GM18870 (cell line): Measurements from ENCODE around the gene PTPRD.

Source experiments
- ATAC-seq: cut with Tn5 transposase; IDR thresholded peaks from one replicate; pipeline ENCODE4 v1.9.1; 2021; ENCODE audit warnings: moderate library complexity; ENCODE audit not compliant: unreplicated experiment

PTPRD gene

DNA sequence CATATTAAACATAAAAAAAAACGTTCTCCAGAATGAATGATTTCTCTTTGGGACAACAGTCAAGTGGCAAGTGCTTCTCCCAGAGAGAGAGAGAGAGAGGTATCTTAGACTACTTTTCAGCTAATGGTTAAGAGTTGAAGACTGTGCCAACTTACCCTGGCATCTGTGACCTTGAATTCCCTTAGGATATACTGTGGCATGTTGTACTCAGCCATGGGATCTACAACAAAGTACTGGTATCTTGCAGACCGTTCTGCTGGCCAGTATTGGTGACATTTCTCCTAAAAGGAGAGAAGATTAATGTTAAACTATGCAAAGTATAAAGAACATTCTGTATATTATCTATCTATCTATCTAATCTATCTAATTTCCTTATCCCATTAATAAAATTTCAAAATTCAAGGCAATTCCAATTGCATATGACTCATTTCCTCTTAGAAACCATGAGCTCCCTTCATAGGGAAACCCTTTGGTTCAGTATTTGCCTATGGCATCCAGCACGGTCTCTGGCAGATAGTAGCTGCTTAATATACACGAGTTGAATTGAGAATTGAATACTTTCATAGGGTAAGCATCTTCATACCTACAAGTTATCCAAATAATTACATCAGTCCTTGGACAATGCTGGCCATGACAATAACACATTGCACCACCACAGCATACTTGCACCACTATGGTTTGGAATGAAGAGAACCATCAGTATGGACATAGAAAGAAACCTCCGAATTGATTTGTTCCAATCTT is 2273.9 kb downstream of the PTPRD start:
- ATAC-seq, result no peak

GRCh38 chr9:8337834-8338766 is 2274.7 kb downstream of the PTPRD start:
- ATAC-seq, result no peak

- no peak for ATAC-seq
Measured at GRCh38 chr9:8332871-8333270, 2279.9 kb downstream of the PTPRD start.

GRCh38 chr9:8332331-8332650 is 2280.5 kb downstream of the PTPRD start:
- ATAC-seq, result no peak

- ATAC-seq, result no peak
Measured at GRCh38 chr9:8331507-8332330, 2281.1 kb downstream of the PTPRD start.

GRCh38 chr9:8329561-8330283 is 2283.1 kb downstream of the PTPRD start:
- ATAC-seq, result no peak

DNA sequence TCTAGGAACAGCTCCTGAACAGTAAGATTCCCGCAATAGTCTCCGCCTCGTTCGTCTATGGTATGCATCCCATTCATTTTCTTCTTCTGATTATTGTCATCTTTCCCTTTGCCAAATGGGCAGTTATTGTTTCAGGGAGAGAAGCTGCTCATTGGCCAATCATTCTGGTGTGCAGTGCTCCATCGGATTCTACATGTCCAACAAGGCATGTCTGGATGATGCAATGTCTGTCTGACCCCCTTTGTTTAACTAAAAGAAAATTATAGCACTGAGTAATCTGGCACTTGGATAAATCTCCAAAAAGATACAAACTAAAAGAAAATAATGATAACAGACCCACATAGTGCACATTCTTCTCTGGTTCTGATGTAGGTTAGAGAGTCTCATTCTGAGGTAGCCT is 2297.6 kb downstream of the PTPRD start:
- no peak for ATAC-seq

- ATAC-seq, result no peak
Measured at GRCh38 chr9:8309258-8309657, 2303.5 kb downstream of the PTPRD start.

GRCh38 chr9:8304720-8305119 is 2308.1 kb downstream of the PTPRD start:
- ATAC-seq, result no peak

GRCh38 chr9:8301296-8301695 is 2311.5 kb downstream of the PTPRD start:
- ATAC-seq, result no peak

- ATAC-seq, result no peak
Measured at GRCh38 chr9:8297047-8297446, 2315.8 kb downstream of the PTPRD start.

DNA sequence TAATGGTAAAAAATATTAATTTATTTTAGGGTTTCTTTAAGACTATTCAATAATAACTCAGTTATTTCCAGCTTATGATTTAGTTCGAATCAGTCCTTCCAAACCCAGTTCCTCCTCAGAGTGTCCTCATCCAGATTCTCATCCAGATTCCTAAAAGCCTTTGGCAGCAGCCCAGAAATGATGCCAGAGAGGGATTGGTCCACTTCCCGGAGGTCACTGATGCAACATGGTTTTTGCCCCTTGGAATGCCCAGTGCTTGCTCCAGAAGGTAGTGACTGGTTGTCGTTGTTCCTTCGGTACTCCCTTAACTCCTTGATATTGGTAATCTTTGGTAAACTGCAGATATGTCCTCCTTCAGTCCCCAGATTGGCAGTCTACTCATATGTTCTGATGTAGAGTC is 2320.1 kb downstream of the PTPRD start:
- no peak for ATAC-seq

DNA sequence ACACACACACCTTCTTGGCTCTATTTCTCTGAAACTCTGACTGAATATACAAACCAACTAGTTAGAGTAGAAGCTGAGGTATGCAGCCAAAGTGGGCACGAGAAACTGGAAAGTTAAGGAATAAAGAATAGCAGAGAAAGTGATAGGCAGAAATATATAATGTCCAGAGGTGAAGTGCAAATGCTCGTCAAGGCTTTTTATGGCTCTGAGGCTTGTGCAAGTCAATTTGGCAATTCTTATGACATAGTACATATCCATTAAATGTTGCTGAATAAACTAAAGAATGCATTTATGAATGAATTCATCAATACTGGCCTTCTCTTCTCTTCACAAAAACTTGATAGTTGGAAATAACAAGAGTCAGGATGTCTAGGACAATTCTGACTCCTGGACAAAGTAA is 2323.1 kb downstream of the PTPRD start:
- no peak for ATAC-seq

DNA sequence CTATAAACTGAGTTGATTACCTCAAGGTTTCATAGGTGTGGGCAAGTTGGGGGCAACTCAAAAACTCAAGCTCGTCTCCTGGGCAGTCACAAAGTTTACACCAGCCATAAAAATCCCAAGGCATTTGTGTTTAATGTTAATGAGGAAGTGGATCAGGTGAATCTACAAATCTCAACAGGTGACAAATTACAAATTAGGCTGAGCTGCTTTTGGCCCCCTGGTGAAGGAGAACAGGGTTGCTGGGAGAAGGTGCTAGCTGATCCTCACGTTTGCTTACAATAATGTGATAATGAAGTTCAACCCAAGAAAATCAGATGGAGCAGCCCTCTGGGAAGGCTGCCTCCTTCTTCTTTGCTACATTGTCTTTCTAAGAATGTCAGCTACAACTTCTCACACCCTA is 2324.8 kb downstream of the PTPRD start:
- ATAC-seq, result no peak

DNA sequence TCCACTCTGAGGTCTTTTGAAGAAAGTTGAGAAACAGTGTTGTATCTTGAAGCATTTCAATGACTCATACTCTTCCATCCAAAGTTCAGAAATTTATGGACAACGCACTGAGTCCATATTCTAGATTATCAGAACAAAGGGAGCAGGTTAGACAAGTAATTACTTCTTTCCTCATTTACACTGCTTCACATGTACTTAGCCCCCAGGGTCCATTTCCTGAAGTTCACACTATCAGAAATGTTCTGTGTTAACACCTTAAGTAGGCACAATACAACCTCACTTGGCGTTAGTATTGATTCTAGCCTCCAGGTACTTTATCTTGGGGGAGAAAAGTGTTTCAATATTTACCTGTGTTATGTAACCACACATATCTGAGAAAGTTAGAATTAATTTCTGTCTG is 2325.3 kb downstream of the PTPRD start:
- ATAC-seq, result no peak

DNA sequence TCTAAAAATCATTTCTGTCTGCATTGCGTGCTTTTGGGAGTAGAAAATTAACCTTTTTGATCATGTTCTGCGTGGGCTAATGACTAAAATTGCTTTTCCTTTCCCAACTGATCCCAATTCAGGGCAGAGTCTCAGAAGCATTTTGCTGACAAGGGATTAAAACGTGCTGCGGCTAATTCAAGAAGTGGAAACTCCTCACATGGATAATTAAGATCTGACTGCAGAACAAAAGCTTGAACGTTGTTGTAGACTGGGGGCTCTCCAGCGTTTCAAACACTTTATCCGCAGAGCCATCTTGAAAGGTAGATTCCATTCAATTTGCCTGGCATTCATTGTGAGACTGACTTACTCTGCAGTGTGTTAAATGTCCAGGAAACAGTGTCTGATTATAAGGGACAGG is 2327.9 kb downstream of the PTPRD start:
- ATAC-seq, result no peak

- no peak for ATAC-seq
Measured at GRCh38 chr9:8282535-8282934, 2330.3 kb downstream of the PTPRD start.

DNA sequence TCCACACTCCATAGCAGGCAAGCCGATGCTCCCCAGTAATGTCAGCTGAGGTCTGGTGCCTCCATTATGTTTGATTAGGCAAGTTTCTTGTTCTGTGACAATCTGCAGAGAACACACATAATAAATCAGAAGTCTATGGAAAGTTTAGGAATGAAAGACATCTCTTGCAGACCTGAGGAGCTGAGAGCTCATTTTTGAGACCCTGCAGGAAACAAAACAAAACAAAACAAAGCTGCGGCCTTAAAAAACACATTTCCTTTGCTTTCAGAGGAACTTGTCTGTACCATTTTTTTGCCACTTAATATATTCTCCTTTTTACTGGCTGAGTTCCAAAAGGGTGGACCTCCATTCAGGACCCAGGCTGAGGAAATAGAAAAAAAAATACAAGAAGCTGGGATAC is 2332.0 kb downstream of the PTPRD start:
- no peak for ATAC-seq

DNA sequence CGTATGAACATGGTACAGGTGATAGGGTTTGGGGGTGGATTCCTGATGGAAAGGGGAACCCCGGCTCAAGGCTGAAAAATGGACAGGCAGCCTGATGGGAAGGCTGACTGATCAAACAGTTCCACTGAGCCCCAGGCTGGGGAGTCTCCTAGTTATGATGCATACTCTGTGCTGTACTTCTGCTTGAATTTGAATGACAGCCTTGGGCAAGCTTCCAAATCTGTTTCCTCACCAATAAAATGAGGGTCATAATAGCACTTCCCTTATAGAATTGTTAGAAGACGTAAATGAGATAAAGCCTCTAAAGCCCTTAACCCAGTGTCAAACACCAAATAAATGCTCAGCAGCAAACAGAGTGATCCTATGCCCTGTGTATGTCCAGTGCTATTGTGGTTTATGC is 2334.8 kb downstream of the PTPRD start:
- ATAC-seq, result no peak

GRCh38 chr9:8270235-8270634 is 2342.6 kb downstream of the PTPRD start:
- ATAC-seq, result no peak

DNA sequence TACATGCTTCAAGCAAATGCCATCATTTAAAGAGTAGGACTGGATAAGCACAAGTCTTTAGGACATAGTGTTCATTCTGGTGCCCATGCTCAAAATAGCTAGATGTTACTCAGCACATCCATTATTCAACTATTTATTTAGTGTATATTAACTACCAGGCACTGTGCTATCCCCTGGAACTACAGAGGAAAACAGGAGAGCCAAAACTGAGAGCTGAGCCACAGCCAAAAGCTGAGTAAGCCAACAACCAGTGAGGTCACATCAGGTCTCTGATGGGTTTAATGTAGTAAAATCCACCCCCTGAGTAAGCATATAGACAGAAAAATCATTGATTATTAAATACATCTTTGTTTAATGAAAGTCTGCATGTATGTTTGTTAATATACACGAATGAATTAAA is 2343.9 kb downstream of the PTPRD start:
- no peak for ATAC-seq
